Measurements from ENCODE around the gene SP7.

DNA sequence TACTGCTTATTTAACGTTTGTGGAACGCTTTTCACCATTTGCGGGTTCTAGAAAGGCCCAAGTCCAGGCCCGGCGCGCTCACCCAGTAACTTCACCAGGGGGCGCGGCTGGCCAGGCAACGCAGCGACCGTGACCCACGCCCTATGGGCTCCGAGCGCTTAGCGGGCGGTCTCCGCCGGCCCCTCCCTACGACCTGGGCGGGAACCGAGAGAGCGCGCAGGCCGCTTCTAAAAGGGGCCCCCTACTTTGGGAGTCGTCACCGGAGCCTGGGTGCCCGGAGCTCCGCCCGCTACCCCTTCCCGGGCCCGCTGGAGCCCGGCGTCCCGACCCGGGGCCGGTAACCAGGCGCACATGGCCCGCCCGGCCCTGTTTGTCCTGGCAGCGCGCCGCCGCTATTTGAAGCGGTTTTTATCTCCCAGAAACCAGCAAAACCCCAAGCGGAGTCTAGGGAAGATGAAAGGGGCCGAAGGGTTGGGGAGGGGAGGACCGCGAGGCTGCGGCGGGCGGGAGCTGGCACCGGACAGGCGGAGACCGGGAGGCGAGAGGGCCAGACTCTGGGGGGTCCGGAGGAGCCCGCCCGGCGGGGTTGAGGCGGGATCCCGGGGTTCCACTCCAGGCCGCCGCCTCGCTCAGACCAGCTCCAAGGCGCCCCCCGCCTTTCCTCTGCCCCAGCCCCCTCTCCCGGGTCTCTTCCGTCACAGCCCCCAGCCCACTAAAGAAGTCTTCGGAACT lies 11.2 kb downstream of the SP7 start:
- TF ChIP-seq, protein P1, sequence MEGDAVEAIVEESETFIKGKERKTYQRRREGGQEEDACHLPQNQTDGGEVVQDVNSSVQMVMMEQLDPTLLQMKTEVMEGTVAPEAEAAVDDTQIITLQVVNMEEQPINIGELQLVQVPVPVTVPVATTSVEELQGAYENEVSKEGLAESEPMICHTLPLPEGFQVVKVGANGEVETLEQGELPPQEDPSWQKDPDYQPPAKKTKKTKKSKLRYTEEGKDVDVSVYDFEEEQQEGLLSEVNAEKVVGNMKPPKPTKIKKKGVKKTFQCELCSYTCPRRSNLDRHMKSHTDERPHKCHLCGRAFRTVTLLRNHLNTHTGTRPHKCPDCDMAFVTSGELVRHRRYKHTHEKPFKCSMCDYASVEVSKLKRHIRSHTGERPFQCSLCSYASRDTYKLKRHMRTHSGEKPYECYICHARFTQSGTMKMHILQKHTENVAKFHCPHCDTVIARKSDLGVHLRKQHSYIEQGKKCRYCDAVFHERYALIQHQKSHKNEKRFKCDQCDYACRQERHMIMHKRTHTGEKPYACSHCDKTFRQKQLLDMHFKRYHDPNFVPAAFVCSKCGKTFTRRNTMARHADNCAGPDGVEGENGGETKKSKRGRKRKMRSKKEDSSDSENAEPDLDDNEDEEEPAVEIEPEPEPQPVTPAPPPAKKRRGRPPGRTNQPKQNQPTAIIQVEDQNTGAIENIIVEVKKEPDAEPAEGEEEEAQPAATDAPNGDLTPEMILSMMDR (IDR thresholded peaks at IDR 0.05) = peak; percentile 91
- TF ChIP-seq ZFX (IDR thresholded peaks at IDR 0.05; ENCODE audit: borderline replicate concordance) = no peak

Measured in 22Rv1 (cell line).